ENCODE measurements around the gene ESPN. TPM values are rescaled to one million over a fixed set of nuclear protein-coding genes. Genes with fewer than 3 reads are reported as not detected.

The ESPN gene
- total RNA-seq, 1 experiment from 2014 or later, result 8.5 TPM

DNA sequence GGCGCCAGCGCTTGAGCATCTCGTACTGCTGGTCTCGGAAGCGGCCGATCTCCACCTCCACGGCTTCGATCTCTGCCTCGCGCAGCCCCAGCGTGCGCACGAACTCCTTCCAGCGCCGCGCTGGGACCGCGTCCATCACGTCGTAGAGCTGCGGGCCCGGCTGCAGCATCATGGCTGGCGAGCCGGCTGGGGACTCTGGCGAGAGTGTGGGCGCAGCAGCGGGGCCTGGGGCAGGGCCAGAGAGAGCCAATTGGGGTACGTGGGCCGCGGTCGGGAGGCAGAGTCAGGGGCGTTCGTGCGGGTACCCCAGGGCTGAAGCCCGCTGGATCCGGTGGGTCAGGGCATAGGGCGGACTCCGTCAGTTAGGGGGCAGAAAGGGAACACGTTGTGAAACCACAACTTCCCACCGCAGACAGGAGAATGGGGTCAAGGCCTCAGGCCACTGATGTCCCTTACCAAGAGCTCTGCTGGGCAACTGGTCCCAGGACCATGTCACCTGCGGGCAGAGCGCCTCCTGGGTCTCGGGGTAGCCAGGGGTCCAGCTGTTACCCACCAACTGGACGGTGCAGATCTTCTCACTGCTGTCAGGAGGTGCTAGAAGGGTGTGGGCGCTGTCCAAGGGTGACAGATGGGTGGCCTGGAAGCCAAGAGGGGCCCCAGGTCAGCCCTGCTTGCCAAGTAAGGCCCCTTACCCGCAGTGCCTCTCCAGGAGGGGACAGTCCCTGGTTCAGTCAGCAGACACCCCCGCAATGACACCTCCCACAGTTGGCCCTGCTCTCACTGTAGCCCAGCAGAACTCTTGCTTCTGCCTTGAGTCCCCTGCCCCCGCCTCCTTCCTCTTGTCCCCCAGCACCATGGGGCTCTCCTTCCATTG is 37.2 kb downstream of the ESPN start:
- H3K9me3 ChIP-seq (ENCODE audit: control insufficient read depth, insufficient read depth, low read depth, low read length), result no peaks in the 10 kb centered on the region
- POLR2A ChIA-PET, result no interaction called here
- H3K4me3 ChIP-seq (ENCODE audit: low read depth in 2 of 2, low read length in 2 of 2), result no peak overlapping the region
- DNase-seq (ENCODE audit: low read depth, low spot score) (no peak), ATAC-seq (no peak)
- H3K27me3 ChIP-seq (ENCODE audit: control insufficient read depth, insufficient read depth, low read length), result no peaks in the 10 kb centered on the region
- CTCF ChIA-PET, result no interaction called here
- no TSS peak for BruUV-seq (replicated peaks)
- H3K27ac ChIP-seq (ENCODE audit: low read length), result no peak overlapping the region
- no peaks in the 10 kb centered on the region; the same call in 1 of the 2 replicates for H3K4me1 ChIP-seq (ENCODE audit: control insufficient read depth, insufficient read depth, low read length)
- no peaks in the 10 kb centered on the region for H3K36me3 ChIP-seq (ENCODE audit: control insufficient read depth, insufficient read depth, low read length)
- intact Hi-C loops (cut with micrococcal nuclease; ENCODE audit: unreplicated experiment), result no loop called here
- in situ Hi-C loops (cut with HindIII; ENCODE audit: low pct_unique_long_range_greater_than_20kb, low sequenced_read_pairs), result no loop called here
- no peak for TF ChIP-seq SIN3A (IDR thresholded peaks at IDR 0.05; ENCODE audit: borderline replicate concordance, insufficient read depth, low read depth, low read length)
- TF ChIP-seq, protein P1, sequence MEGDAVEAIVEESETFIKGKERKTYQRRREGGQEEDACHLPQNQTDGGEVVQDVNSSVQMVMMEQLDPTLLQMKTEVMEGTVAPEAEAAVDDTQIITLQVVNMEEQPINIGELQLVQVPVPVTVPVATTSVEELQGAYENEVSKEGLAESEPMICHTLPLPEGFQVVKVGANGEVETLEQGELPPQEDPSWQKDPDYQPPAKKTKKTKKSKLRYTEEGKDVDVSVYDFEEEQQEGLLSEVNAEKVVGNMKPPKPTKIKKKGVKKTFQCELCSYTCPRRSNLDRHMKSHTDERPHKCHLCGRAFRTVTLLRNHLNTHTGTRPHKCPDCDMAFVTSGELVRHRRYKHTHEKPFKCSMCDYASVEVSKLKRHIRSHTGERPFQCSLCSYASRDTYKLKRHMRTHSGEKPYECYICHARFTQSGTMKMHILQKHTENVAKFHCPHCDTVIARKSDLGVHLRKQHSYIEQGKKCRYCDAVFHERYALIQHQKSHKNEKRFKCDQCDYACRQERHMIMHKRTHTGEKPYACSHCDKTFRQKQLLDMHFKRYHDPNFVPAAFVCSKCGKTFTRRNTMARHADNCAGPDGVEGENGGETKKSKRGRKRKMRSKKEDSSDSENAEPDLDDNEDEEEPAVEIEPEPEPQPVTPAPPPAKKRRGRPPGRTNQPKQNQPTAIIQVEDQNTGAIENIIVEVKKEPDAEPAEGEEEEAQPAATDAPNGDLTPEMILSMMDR (IDR thresholded peaks at IDR 0.05), result no peak
- no peak for TF ChIP-seq POLR2AphosphoS5 (IDR thresholded peaks at IDR 0.05; ENCODE audit: low read depth, low read length)
- TF ChIP-seq REST (IDR thresholded peaks at IDR 0.05; ENCODE audit: insufficient read depth in 1 of 2, low read depth in 2 of 2, low read length in 1 of 2), result no peak
- TF ChIP-seq TCF7L2 (IDR thresholded peaks at IDR 0.05; ENCODE audit: low read depth, low read length), result no peak

- in situ Hi-C loops (cut with HindIII; ENCODE audit: low pct_unique_long_range_greater_than_20kb, low sequenced_read_pairs) (no loop called here), intact Hi-C loops (cut with micrococcal nuclease; ENCODE audit: unreplicated experiment) (no loop called here)
- no peaks in the 10 kb centered on the region for H3K36me3 ChIP-seq (ENCODE audit: control insufficient read depth, insufficient read depth, low read length)
- no peak overlapping the region for H3K27ac ChIP-seq (ENCODE audit: low read length)
- H3K27me3 ChIP-seq (ENCODE audit: control insufficient read depth, insufficient read depth, low read length), result no peaks in the 10 kb centered on the region
- H3K4me1 ChIP-seq (ENCODE audit: control insufficient read depth, insufficient read depth, low read length), result no peaks in the 10 kb centered on the region; the same call in 1 of the 2 replicates
- BruUV-seq (replicated peaks), result no TSS peak
- H3K4me3 ChIP-seq (ENCODE audit: low read depth in 2 of 2, low read length in 2 of 2), result no peak overlapping the region
- ATAC-seq (0 out of 2 replicates have a peak, but pooled peaks have one; percentile 17), DNase-seq (ENCODE audit: low read depth, low spot score) (no peak)
- TF ChIP-seq, protein P1 (IDR thresholded peaks at IDR 0.05), result no peak
- no peak for TF ChIP-seq TCF7L2 (IDR thresholded peaks at IDR 0.05; ENCODE audit: low read depth, low read length)
- TF ChIP-seq SIN3A (IDR thresholded peaks at IDR 0.05; ENCODE audit: borderline replicate concordance, insufficient read depth, low read depth, low read length), result no peak
- TF ChIP-seq REST (IDR thresholded peaks at IDR 0.05; ENCODE audit: insufficient read depth in 1 of 2, low read depth in 2 of 2, low read length in 1 of 2), result no peak
- H3K9me3 ChIP-seq (ENCODE audit: control insufficient read depth, insufficient read depth, low read depth, low read length), result no peaks in the 10 kb centered on the region
- POLR2A ChIA-PET, result interaction anchor here (0.6 kb wide), 1 partner anchor 10 kb away, joined by 3 read pairs; no protein-coding TSS in a partner anchor
- CTCF ChIA-PET, result interaction anchor here (1.1 to 1.2 kb wide), 2 partner anchors 9 to 14 kb away, joined by 3 to 4 read pairs; no protein-coding TSS in a partner anchor
These were observed 38.0 kb downstream of the ESPN start for GRCh38 chr1:6462412-6463119.

All from Panc1 (cell line).